Lower lobe of right lung (tissue), 2 donors: ENCODE results near the gene CSNK2B. TPM values are rescaled to one million over a fixed set of nuclear protein-coding genes. Genes with fewer than 3 reads are reported as not detected.

Experiments
- ATAC-seq, 2 donors: fragments of 200-7000 bp; cut with Tn5 transposase; one replicate each; pipeline ENCODE4 v1.9.1; 2020 to 2022; ENCODE audit warnings: mild to moderate bottlenecking in 2 of 2, moderate library complexity in 2 of 2
- DNase-seq: peaks from one replicate; pipeline ENCODE4 v3.0.0-alpha.2; 2020
- H3K27ac ChIP-seq: fragments of 200-600 bp; one replicate; pipeline ENCODE4 v1.8.0; 2022
- H3K27me3 ChIP-seq: fragments of 200-600 bp; one replicate; pipeline ENCODE4 v1.8.0; 2022; ENCODE audit warnings: low read depth
- H3K36me3 ChIP-seq: fragments of 200-600 bp; one replicate; pipeline ENCODE4 v1.8.0; 2022; ENCODE audit warnings: mild to moderate bottlenecking
- H3K4me1 ChIP-seq: fragments of 200-600 bp; one replicate; pipeline ENCODE4 v1.8.0; 2022
- H3K4me3 ChIP-seq: fragments of 200-600 bp; one replicate; pipeline ENCODE4 v1.8.0; 2022; ENCODE audit warnings: mild to moderate bottlenecking
- H3K9me3 ChIP-seq: fragments of 200-600 bp; one replicate; pipeline ENCODE4 v1.8.0; 2022
- CTCF ChIP-seq: fragments of 200-600 bp; IDR thresholded peaks from one replicate; pipeline ENCODE4 v1.8.0; 2022; ENCODE audit warnings: antibody characterized with exemption, mild to moderate bottlenecking
- intact Hi-C: fragments of 100-400 bp; cut with DNase I; formaldehyde crosslinking; loops from one replicate; pipeline ENCODE4 v1.11.0; 2022
- total RNA-seq: library from RNA; stranded (reverse); fragmentation: NEBNext Ultra II Directional; extraction: Animal tissue kit (Norgen Biotek cat#: 25700); gene quantifications from one replicate; pipeline ENCODE4 v1.2.1, GENCODE V29; 2021
- donor health status: DM: no; HTN: yes; CAD: no; lungs with severe emphysema.

Gene CSNK2B
- total RNA-seq, 1 donor from 2014 or later, result 117 TPM

DNA sequence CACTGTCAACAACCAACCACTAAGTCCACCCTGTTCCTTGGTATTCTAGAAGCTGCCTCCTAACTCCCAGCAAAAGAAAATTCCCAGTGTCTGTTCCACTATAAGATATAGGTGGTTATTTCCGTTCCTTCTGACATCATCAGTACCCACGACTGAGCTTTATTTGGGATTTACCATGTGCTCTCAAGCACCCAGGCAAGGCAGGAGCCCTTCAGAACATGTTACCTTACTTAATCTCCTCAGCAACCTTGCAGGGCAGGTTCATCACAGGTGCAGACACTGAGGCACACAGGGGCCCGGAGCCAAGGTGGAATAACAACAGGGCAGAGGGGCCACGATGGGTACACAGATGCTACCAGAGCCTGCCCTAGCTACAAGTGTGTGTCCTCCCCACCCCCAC lies 26.5 kb downstream of the CSNK2B start:
- Histone ChIP-seq H3K9me3 (no peaks in the 10 kb centered on the region), H3K4me3 (no peak overlapping the region), H3K27ac (no peak overlapping the region), H3K36me3 (peaks cover 97% of the 10 kb centered on the region), H3K27me3 (no peaks in the 10 kb centered on the region), H3K4me1 (no peaks in the 10 kb centered on the region)
- ATAC-seq, result no peak
- no peak for DNase-seq
- intact Hi-C loops, result no loop called here
- TF ChIP-seq CTCF, result no peak

- H3K27ac ChIP-seq, result no peak overlapping the region
- intact Hi-C loops, result no loop called here
- DNase-seq, result no peak
- H3K4me3 ChIP-seq, result no peak overlapping the region
- ATAC-seq, result no peak
- peaks cover 4% of the 10 kb centered on the region for H3K4me1 ChIP-seq
- TF ChIP-seq CTCF, result no peak
- H3K9me3 ChIP-seq, result no peaks in the 10 kb centered on the region
- peaks cover 97% of the 10 kb centered on the region for H3K36me3 ChIP-seq
- no peaks in the 10 kb centered on the region for H3K27me3 ChIP-seq
Measured at GRCh38 chr6:31692886-31693285, 27.0 kb downstream of the CSNK2B start.

- Histone ChIP-seq H3K27me3 (no peaks in the 10 kb centered on the region), H3K4me1 (peaks cover 4% of the 10 kb centered on the region), H3K27ac (no peak overlapping the region), H3K36me3 (peaks cover 97% of the 10 kb centered on the region), H3K4me3 (no peak overlapping the region), H3K9me3 (no peaks in the 10 kb centered on the region)
- TF ChIP-seq CTCF, result no peak
- intact Hi-C loops, result no loop called here
- ATAC-seq (no peak), DNase-seq (no peak)
Measured at GRCh38 chr6:31693535-31693934, 27.7 kb downstream of the CSNK2B start.

GRCh38 chr6:31697555-31697954 lies 31.7 kb downstream of the CSNK2B start:
- no peaks in the 10 kb centered on the region for H3K9me3 ChIP-seq
- H3K4me1 ChIP-seq, result peaks cover 23% of the 10 kb centered on the region
- no peak for ATAC-seq
- peaks cover 82% of the 10 kb centered on the region for H3K36me3 ChIP-seq
- H3K4me3 ChIP-seq, result no peak overlapping the region
- intact Hi-C loops, result no loop called here
- no peaks in the 10 kb centered on the region for H3K27me3 ChIP-seq
- no peak for DNase-seq
- H3K27ac ChIP-seq, result no peak overlapping the region
- no peak for TF ChIP-seq CTCF

DNA sequence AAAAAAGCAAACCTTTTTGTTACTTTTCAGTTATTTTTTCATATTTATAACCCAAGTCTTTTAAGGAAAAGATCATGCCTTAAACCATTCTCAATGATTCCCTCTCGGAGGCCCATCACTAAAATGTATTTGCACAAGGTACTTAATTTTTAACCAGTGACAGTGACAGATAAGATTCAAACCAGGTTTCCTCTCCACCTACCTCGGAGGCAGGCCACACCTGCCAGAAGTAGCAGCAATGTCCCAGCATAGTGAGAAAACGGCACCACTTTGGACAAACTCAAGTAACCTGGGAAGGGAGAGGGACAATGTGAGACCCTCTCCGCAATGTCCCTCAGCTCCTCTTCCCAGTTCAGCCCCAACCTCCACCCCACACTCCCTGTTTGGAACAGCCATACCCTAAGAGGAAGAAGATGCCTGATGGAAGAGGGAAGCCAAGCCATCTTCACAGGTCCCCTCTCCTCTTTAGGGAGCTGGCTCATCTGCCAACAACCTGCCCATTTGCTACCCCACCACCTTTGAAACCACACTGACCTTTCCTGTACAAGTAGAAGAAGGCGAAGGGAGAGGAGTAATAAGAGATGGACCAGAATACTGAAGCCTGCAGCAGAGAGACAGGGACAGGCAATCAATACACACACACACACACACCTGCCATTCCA lies 35.0 kb downstream of the CSNK2B start:
- DNase-seq (no peak), ATAC-seq (no peak)
- intact Hi-C loops, result no loop called here
- Histone ChIP-seq H3K27ac (peak overlapping the region; percentile 98), H3K36me3 (peaks cover 49% of the 10 kb centered on the region), H3K4me1 (peaks cover 30% of the 10 kb centered on the region), H3K9me3 (no peaks in the 10 kb centered on the region), H3K27me3 (no peaks in the 10 kb centered on the region), H3K4me3 (no peak overlapping the region)
- TF ChIP-seq CTCF, result no peak
